ENCODE data around the gene DOK6. TPM values are rescaled to one million over a fixed set of nuclear protein-coding genes. Genes with fewer than 3 reads are reported as not detected.

DOK6 gene
- total and polyA plus RNA-seq, 2 donors (not counting 1 experiment from before 2014, with no cell fraction given), result not detected

DNA sequence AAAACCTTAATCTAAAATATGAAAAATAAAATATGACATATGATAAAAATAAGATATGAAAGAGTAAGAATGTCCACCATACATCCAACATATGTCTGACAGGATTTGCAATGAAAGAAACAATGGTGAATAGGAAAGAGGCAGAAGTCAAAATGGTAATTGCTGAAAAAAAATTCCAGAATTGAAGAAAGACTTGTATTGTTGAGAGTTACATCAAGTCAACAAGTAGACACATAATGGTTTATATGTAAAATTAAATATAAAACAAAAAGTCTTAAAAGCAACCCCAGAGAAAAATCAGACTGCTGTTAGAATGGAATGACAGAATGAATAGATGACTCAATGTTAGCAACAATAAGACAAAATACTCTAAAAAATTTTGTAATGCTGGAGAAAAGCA lies 255.1 kb downstream of the DOK6 start:
- DNase-seq, result no peak
- Histone ChIP-seq H3K79me2 (ENCODE audit: control insufficient read depth, insufficient read depth, low read length) (no peaks in the 10 kb centered on the region), H3K27me3 (replicated peaks in 1 of 4; ENCODE audit: control extremely low read depth in 1 of 4, control insufficient read depth in 3 of 4, insufficient read depth in 4 of 4, low read length in 3 of 4) (no peaks in the 10 kb centered on the region), H3K4me2 (replicated peaks; ENCODE audit: low read depth, low read length, poor library complexity, severe bottlenecking) (no peak overlapping the region), H3K4me3 (ENCODE audit: control extremely low read depth in 1 of 5, extremely low read depth in 1 of 5, insufficient read depth in 1 of 5, low read depth in 2 of 5, low read length in 4 of 5) (no peak overlapping the region), H3K4me1 (ENCODE audit: control insufficient read depth in 2 of 2, insufficient read depth in 2 of 2, low read length in 2 of 2) (no peaks in the 10 kb centered on the region), H3K9me3 (ENCODE audit: control extremely low read depth in 1 of 3, control insufficient read depth in 2 of 3, insufficient read depth in 1 of 3, low read length in 2 of 3) (peaks cover 0 to 4% (median 0%) of the 10 kb centered on the region in 3 donors), H3K27ac (ENCODE audit: low read length in 2 of 2) (no peak overlapping the region), H3K36me3 (replicated peaks in 1 of 2; ENCODE audit: control extremely low read depth in 1 of 2, control insufficient read depth in 1 of 2, extremely low read depth in 1 of 2, insufficient read depth in 2 of 2, low read length in 1 of 2) (no peaks in the 10 kb centered on the region), H2AFZ (ENCODE audit: insufficient read depth, low read depth, low read length, poor library complexity, severe bottlenecking) (no peak overlapping the region), H3K9ac (ENCODE audit: low read length) (no peak overlapping the region), H4K20me1 (ENCODE audit: control insufficient read depth, insufficient read depth, low read length, poor library complexity, severe bottlenecking) (no peaks in the 10 kb centered on the region)
- Mint-ChIP-seq H3K9me3 (ENCODE audit: insufficient read depth) (no peaks in the 10 kb centered on the region), H3K27me3 (no peaks in the 10 kb centered on the region), H3K4me1 (no peaks in the 10 kb centered on the region), H3K27ac (no peak overlapping the region), H3K4me3 (no peak overlapping the region)
- ChIA-PET POLR2A (no interaction called here), CTCF (no interaction called here)
- intact Hi-C loops (cut with micrococcal nuclease), result no loop called here
- no peak for ATAC-seq (ENCODE audit: low read depth)
- TF ChIP-seq EZH2 (IDR thresholded peaks at IDR 0.05; ENCODE audit: borderline replicate concordance, insufficient read depth, low read depth, low read length, poor library complexity, severe bottlenecking), result no peak

GRCh38 chr18:69658103-69658502 lies 257.4 kb downstream of the DOK6 start:
- H3K79me2 ChIP-seq (ENCODE audit: control insufficient read depth, insufficient read depth, low read length), result no peaks in the 10 kb centered on the region
- no peak overlapping the region for H3K4me3 Mint-ChIP-seq
- DNase-seq (no peak), ATAC-seq (ENCODE audit: low read depth) (no peak)
- H4K20me1 ChIP-seq (ENCODE audit: control insufficient read depth, insufficient read depth, low read length, poor library complexity, severe bottlenecking), result no peaks in the 10 kb centered on the region
- no peaks in the 10 kb centered on the region for H3K36me3 ChIP-seq (replicated peaks in 1 of 2; ENCODE audit: control extremely low read depth in 1 of 2, control insufficient read depth in 1 of 2, extremely low read depth in 1 of 2, insufficient read depth in 2 of 2, low read length in 1 of 2)
- CTCF ChIA-PET, result no interaction called here
- no peaks in the 10 kb centered on the region for H3K4me1 ChIP-seq (ENCODE audit: control insufficient read depth in 2 of 2, insufficient read depth in 2 of 2, low read length in 2 of 2)
- no peak overlapping the region for H3K27ac ChIP-seq (ENCODE audit: low read length in 2 of 2)
- H3K9me3 Mint-ChIP-seq (ENCODE audit: insufficient read depth), result no peaks in the 10 kb centered on the region
- no peak for TF ChIP-seq CTCF (IDR thresholded peaks at IDR 0.05)
- no peak for TF ChIP-seq EZH2 (IDR thresholded peaks at IDR 0.05; ENCODE audit: borderline replicate concordance, insufficient read depth, low read depth, low read length, poor library complexity, severe bottlenecking)
- no peak overlapping the region for H2AFZ ChIP-seq (ENCODE audit: insufficient read depth, low read depth, low read length, poor library complexity, severe bottlenecking)
- WGBS (ENCODE audit: insufficient coverage), result 100% methylated on average over 1 of the region's 4 CpGs
- no peak overlapping the region for H3K4me2 ChIP-seq (replicated peaks; ENCODE audit: low read depth, low read length, poor library complexity, severe bottlenecking)
- intact Hi-C loops (cut with micrococcal nuclease), result no loop called here
- H3K9ac ChIP-seq (ENCODE audit: low read length), result no peak overlapping the region
- no peaks in the 10 kb centered on the region for H3K27me3 ChIP-seq (replicated peaks in 1 of 4; ENCODE audit: control extremely low read depth in 1 of 4, control insufficient read depth in 3 of 4, insufficient read depth in 4 of 4, low read length in 3 of 4)
- peaks cover 4% of the 10 kb centered on the region for H3K27me3 Mint-ChIP-seq
- no peak overlapping the region for H3K27ac Mint-ChIP-seq
- POLR2A ChIA-PET, result no interaction called here
- H3K9me3 ChIP-seq (ENCODE audit: control extremely low read depth in 1 of 3, control insufficient read depth in 2 of 3, insufficient read depth in 1 of 3, low read length in 2 of 3), result no peaks in the 10 kb centered on the region
- no peaks in the 10 kb centered on the region for H3K4me1 Mint-ChIP-seq
- H3K4me3 ChIP-seq (ENCODE audit: control extremely low read depth in 1 of 5, extremely low read depth in 1 of 5, insufficient read depth in 1 of 5, low read depth in 2 of 5, low read length in 4 of 5), result no peak overlapping the region

All from B cell (primary cell).